Hepatocyte (in vitro differentiated cells): Measurements from ENCODE around the gene GPR132.

Experiments
- EZH2phosphoT487 ChIP-seq: fragments of 200-600 bp; sonication (generic); IDR thresholded peaks from one replicate; pipeline ENCODE4 v1.6.1; 2018; ENCODE audit warnings: antibody characterized with exemption, mild to moderate bottlenecking, low read depth, moderate library complexity; ENCODE audit not compliant: unreplicated experiment, severe bottlenecking
- TF ChIP-seq, protein P1 (sequence below): fragments of 200-600 bp; sonication (generic); IDR thresholded peaks from 2 replicates; pipeline ENCODE4 v1.5.1; 2016; ENCODE audit warnings: antibody characterized with exemption, mild to moderate bottlenecking; ENCODE audit not compliant: poor library complexity

DNA sequence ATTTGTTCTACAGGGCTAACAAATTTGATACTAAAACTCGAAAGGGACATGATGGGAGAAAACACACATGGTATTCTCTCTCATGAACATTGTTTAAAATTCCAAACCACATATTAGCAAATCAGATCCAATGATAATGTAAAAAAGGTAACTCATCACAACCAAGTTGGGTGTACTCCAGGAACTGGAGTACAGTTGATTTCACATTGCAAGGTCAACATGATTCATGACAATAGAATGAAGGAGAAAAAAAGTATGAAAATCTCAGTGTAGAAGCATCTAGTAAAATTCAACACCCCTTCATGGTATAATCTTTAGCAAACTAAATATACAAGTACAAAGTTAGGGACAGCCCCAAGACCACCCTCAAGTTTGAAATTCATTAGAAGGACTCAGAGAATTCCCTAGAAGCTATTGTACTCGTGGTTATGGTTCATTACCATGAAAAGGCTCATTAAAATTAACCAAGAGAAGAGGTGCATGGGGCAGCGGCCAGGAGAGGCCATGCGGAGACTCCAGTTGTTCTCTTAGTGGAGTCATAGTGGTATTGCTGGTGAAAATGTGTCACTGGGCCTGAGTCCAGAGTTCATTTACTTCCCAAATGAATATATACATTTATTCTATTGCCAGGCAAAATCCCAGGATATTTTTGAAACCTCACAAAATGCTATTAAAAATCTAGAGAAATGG, 41.3 kb downstream of the GPR132 start:
- TF ChIP-seq, protein P1, sequence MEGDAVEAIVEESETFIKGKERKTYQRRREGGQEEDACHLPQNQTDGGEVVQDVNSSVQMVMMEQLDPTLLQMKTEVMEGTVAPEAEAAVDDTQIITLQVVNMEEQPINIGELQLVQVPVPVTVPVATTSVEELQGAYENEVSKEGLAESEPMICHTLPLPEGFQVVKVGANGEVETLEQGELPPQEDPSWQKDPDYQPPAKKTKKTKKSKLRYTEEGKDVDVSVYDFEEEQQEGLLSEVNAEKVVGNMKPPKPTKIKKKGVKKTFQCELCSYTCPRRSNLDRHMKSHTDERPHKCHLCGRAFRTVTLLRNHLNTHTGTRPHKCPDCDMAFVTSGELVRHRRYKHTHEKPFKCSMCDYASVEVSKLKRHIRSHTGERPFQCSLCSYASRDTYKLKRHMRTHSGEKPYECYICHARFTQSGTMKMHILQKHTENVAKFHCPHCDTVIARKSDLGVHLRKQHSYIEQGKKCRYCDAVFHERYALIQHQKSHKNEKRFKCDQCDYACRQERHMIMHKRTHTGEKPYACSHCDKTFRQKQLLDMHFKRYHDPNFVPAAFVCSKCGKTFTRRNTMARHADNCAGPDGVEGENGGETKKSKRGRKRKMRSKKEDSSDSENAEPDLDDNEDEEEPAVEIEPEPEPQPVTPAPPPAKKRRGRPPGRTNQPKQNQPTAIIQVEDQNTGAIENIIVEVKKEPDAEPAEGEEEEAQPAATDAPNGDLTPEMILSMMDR, result no peak
- TF ChIP-seq EZH2phosphoT487, result no peak
